Body of pancreas (tissue), 4 donors: Measurements from ENCODE around the gene PACRG.

Source experiments
- CTCF ChIP-seq, 7 experiments: fragments of 450-650 bp in 4 of 7; fragments of 200-600 bp in 3 of 7; sonication (generic) in 3 of 7; IDR thresholded peaks; one replicate each; pipeline ENCODE4 v1.5.1; 2016 to 2019; ENCODE audit warnings: antibody characterized with exemption in 7 of 7
- POLR2A ChIP-seq, 3 donors: fragments of 450-650 bp; IDR thresholded peaks; one replicate each; pipeline ENCODE4 v1.6.1; 2016; ENCODE audit warnings: antibody characterized with exemption in 3 of 3, mild to moderate bottlenecking in 2 of 3

- TF ChIP-seq POLR2A (IDR thresholded peaks at IDR 0.05) (no peak), CTCF (IDR thresholded peaks at IDR 0.05) (no peak)
Observed at GRCh38 chr6:162962093-162962492, 234.3 kb downstream of the PACRG start.
